Uterus (tissue), 2 donors: ENCODE results near the gene PEPD.

ENCODE experiments used
- POLR2A ChIP-seq, 2 donors: fragments of 450-650 bp; IDR thresholded peaks; one replicate each; pipeline ENCODE4 v1.6.1; 2016; ENCODE audit warnings: antibody characterized with exemption in 2 of 2, mild to moderate bottlenecking in 1 of 2, moderate library complexity in 1 of 2
- TF ChIP-seq, protein P1 (sequence below), 4 experiments: fragments of 200-600 bp in 2 of 4; fragments of 450-650 bp in 2 of 4; sonication (generic) in 2 of 4; IDR thresholded peaks; one replicate each; pipeline ENCODE4 v1.5.1; 2016 to 2019; ENCODE audit warnings: antibody characterized with exemption in 4 of 4, mild to moderate bottlenecking in 2 of 4, moderate library complexity in 1 of 4

DNA sequence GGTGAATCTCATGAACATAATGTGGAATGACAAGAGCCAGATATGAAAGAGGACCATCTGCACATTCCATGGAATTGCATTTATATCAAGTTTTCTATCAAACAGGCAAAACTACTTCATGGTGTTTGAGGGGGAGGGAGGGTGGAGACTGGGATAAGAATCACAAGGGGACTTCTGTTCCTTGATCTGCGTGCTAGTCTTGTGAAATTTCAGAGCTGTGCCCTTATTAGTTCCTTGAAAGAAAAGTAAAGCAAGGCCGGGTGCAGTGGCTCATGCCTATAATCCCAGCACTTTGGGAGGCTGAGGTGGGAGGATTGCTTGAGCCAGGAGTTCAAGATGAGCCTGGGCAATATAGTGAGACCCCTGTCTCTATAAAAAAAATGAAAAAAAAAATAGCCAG lies 178.3 kb downstream of the PEPD start:
- TF ChIP-seq, protein P1, sequence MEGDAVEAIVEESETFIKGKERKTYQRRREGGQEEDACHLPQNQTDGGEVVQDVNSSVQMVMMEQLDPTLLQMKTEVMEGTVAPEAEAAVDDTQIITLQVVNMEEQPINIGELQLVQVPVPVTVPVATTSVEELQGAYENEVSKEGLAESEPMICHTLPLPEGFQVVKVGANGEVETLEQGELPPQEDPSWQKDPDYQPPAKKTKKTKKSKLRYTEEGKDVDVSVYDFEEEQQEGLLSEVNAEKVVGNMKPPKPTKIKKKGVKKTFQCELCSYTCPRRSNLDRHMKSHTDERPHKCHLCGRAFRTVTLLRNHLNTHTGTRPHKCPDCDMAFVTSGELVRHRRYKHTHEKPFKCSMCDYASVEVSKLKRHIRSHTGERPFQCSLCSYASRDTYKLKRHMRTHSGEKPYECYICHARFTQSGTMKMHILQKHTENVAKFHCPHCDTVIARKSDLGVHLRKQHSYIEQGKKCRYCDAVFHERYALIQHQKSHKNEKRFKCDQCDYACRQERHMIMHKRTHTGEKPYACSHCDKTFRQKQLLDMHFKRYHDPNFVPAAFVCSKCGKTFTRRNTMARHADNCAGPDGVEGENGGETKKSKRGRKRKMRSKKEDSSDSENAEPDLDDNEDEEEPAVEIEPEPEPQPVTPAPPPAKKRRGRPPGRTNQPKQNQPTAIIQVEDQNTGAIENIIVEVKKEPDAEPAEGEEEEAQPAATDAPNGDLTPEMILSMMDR (IDR thresholded peaks at IDR 0.05): no peak
- no peak for TF ChIP-seq POLR2A (IDR thresholded peaks at IDR 0.05)
